ENCODE results near the gene MYL10. TPM values are rescaled to one million over a fixed set of nuclear protein-coding genes. Genes with fewer than 3 reads are reported as not detected.

Gene MYL10
- total RNA-seq, 1 experiment from 2014 or later, result not detected

- no peaks in the 10 kb centered on the region for H3K27me3 Mint-ChIP-seq (ENCODE audit: unreplicated experiment)
- H3K4me3 Mint-ChIP-seq (ENCODE audit: low read depth, unreplicated experiment), result no peak overlapping the region
- no peaks in the 10 kb centered on the region for H3K36me3 Mint-ChIP-seq (ENCODE audit: insufficient read depth, unreplicated experiment)
- no peak overlapping the region for H3K27ac Mint-ChIP-seq (ENCODE audit: unreplicated experiment)
- BruUV-seq (replicated peaks), result no TSS peak
- CTCF ChIA-PET, result no interaction called here
- TF ChIP-seq CTCF (IDR thresholded peaks at IDR 0.05; ENCODE audit: unreplicated experiment), result no peak
- DNase-seq, result no peak
- intact Hi-C loops (cut with micrococcal nuclease; ENCODE audit: unreplicated experiment), result no loop called here
- no peaks in the 10 kb centered on the region for H3K4me1 Mint-ChIP-seq (ENCODE audit: low read depth, unreplicated experiment)
- peaks cover 3% of the 10 kb centered on the region for H3K9me3 Mint-ChIP-seq (ENCODE audit: low read depth, unreplicated experiment)
Measured at GRCh38 chr7:101588131-101588935, 40.8 kb downstream of the MYL10 start.

- BruUV-seq (replicated peaks), result no TSS peak
- no peaks in the 10 kb centered on the region for H3K36me3 Mint-ChIP-seq (ENCODE audit: insufficient read depth, unreplicated experiment)
- H3K27ac Mint-ChIP-seq (ENCODE audit: unreplicated experiment), result no peak overlapping the region
- intact Hi-C loops (cut with micrococcal nuclease; ENCODE audit: unreplicated experiment), result no loop called here
- no peak for DNase-seq
- peaks cover 3% of the 10 kb centered on the region for H3K9me3 Mint-ChIP-seq (ENCODE audit: low read depth, unreplicated experiment)
- no peak for TF ChIP-seq CTCF (IDR thresholded peaks at IDR 0.05; ENCODE audit: unreplicated experiment)
- no peak overlapping the region for H3K4me3 Mint-ChIP-seq (ENCODE audit: low read depth, unreplicated experiment)
- H3K27me3 Mint-ChIP-seq (ENCODE audit: unreplicated experiment), result no peaks in the 10 kb centered on the region
- H3K4me1 Mint-ChIP-seq (ENCODE audit: low read depth, unreplicated experiment), result no peaks in the 10 kb centered on the region
- CTCF ChIA-PET, result no interaction called here
Measured at GRCh38 chr7:101586906-101587677, 42.0 kb downstream of the MYL10 start.

- intact Hi-C loops (cut with micrococcal nuclease; ENCODE audit: unreplicated experiment), result no loop called here
- Mint-ChIP-seq H3K27me3 (ENCODE audit: unreplicated experiment) (no peaks in the 10 kb centered on the region), H3K36me3 (ENCODE audit: insufficient read depth, unreplicated experiment) (no peaks in the 10 kb centered on the region), H3K27ac (ENCODE audit: unreplicated experiment) (no peak overlapping the region), H3K9me3 (ENCODE audit: low read depth, unreplicated experiment) (peaks cover 3% of the 10 kb centered on the region), H3K4me1 (ENCODE audit: low read depth, unreplicated experiment) (no peaks in the 10 kb centered on the region), H3K4me3 (ENCODE audit: low read depth, unreplicated experiment) (no peak overlapping the region)
- BruUV-seq (replicated peaks), result no TSS peak
- TF ChIP-seq CTCF (IDR thresholded peaks at IDR 0.05; ENCODE audit: unreplicated experiment), result no peak
- no peak for DNase-seq
- CTCF ChIA-PET, result no interaction called here
Measured at GRCh38 chr7:101586078-101586905, 42.8 kb downstream of the MYL10 start.

GRCh38 chr7:101582971-101583370 lies 46.1 kb downstream of the MYL10 start:
- TF ChIP-seq CTCF (IDR thresholded peaks at IDR 0.05; ENCODE audit: unreplicated experiment), result no peak
- Mint-ChIP-seq H3K36me3 (ENCODE audit: insufficient read depth, unreplicated experiment) (no peaks in the 10 kb centered on the region), H3K27me3 (ENCODE audit: unreplicated experiment) (no peaks in the 10 kb centered on the region)

More at GRCh38 chr7:101582971-101583370, 46.1 kb downstream of the MYL10 start:
- intact Hi-C loops (cut with micrococcal nuclease; ENCODE audit: unreplicated experiment), result no loop called here
- H3K27ac Mint-ChIP-seq (ENCODE audit: unreplicated experiment), result no peak overlapping the region
- H3K4me3 Mint-ChIP-seq (ENCODE audit: low read depth, unreplicated experiment), result no peak overlapping the region
- CTCF ChIA-PET, result no interaction called here
- no TSS peak for BruUV-seq (replicated peaks)
- no peaks in the 10 kb centered on the region for H3K4me1 Mint-ChIP-seq (ENCODE audit: low read depth, unreplicated experiment)
- H3K9me3 Mint-ChIP-seq (ENCODE audit: low read depth, unreplicated experiment), result peaks cover 3% of the 10 kb centered on the region
- no peak for DNase-seq
